KMS-11 (cell line): ENCODE results near the gene PPIL6.
A peak's percentile ranks its signal among the peaks of the same experiment; 100 is the strongest.

Experiments
- H2AFZ ChIP-seq: fragments of 200-600 bp; sonication (generic); 2 replicates; pipeline ENCODE4 v1.6.1; 2016; ENCODE audit warnings: antibody characterized with exemption, mixed run types, low read depth
- H3K27ac ChIP-seq: fragments of 200-600 bp; sonication (generic); 2 replicates; pipeline ENCODE4 v1.6.1; 2016; ENCODE audit warnings: mild to moderate bottlenecking, mixed run types
- H3K27me3 ChIP-seq: fragments of 200-600 bp; sonication (generic); 2 replicates; pipeline ENCODE4 v1.6.1; 2017; ENCODE audit warnings: mild to moderate bottlenecking, low read depth, mixed run types, moderate library complexity; ENCODE audit not compliant: insufficient read depth
- H3K36me3 ChIP-seq: fragments of 200-600 bp; sonication (generic); 2 replicates; pipeline ENCODE4 v1.6.1; 2017; ENCODE audit warnings: mild to moderate bottlenecking, mixed run types; ENCODE audit not compliant: insufficient read depth
- H3K4me1 ChIP-seq: fragments of 200-600 bp; sonication (generic); 2 replicates; pipeline ENCODE4 v1.6.1; 2016; ENCODE audit warnings: mild to moderate bottlenecking, low read depth, mixed run types; ENCODE audit not compliant: poor library complexity, severe bottlenecking
- H3K4me2 ChIP-seq: fragments of 200-600 bp; sonication (generic); 2 replicates; pipeline ENCODE4 v1.7.0; 2016; ENCODE audit warnings: mild to moderate bottlenecking, mixed run types
- H3K4me3 ChIP-seq: fragments of 200-600 bp; sonication (generic); IDR thresholded peaks from 2 replicates; pipeline ENCODE4 v1.6.1; 2017; ENCODE audit warnings: low read depth, low read length, mixed read lengths; ENCODE audit not compliant: insufficient read depth
- H3K79me2 ChIP-seq: fragments of 200-600 bp; sonication (generic); 2 replicates; pipeline ENCODE4 v1.6.1; 2016; ENCODE audit warnings: low read depth, mixed run types; ENCODE audit not compliant: insufficient read depth
- H3K9ac ChIP-seq: fragments of 200-600 bp; sonication (generic); 2 replicates; pipeline ENCODE4 v1.6.1; 2016; ENCODE audit warnings: mild to moderate bottlenecking, mixed run types
- H4K20me1 ChIP-seq: fragments of 200-600 bp; sonication (generic); 2 replicates; pipeline ENCODE4 v1.6.1; 2016; ENCODE audit warnings: mild to moderate bottlenecking, mixed run types; ENCODE audit not compliant: insufficient read depth
- CTCF ChIP-seq: fragments of 200-600 bp; sonication (generic); conservative IDR thresholded peaks from 2 replicates; pipeline ENCODE4 v1.6.1; 2017; ENCODE audit warnings: low read depth, mild to moderate bottlenecking, antibody characterized with exemption, low read length, moderate library complexity, mixed read lengths

Gene PPIL6

DNA sequence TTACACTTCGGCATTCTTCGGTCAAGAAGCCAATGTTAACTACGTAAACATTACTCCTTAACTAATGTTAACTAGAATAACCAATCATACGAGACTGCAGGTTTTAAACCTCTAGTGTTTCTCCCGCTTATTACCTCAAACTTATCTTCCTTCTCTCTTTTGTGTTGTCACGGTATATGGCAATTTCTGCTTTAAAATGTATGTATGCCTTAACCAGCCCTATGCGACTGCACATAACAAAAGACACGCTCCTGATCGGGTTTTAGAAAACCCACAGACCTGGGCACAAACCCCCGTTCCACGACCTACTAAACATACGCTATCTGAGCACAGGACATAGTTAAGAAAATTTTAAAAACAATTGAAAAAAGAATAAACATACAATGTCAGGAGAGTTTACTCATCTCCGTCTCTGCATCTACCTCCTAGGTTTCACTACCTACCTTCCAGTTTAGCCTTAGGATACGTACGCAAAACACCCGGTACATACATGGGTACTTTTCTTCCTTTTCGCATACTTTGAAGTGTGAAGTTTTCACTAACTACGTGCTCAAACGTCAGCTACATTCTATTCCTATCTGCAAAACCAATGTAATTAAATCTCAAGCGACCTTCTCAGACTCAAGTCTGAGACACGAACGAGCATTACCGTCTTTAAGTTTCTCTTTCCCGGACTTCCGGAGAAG lies 59.2 kb downstream of the PPIL6 start:
- Histone ChIP-seq H3K4me2 (peak overlapping the region; percentile 88; the same call in 1 of the 2 replicates), H3K36me3 (peaks cover 3% of the 10 kb centered on the region; the same call in 1 of the 2 replicates), H4K20me1 (peaks cover 9% of the 10 kb centered on the region; the same call in 1 of the 2 replicates), H3K4me3 (no peak overlapping the region), H3K27me3 (no peaks in the 10 kb centered on the region), H3K79me2 (peaks cover 50% of the 10 kb centered on the region), H3K27ac (peak overlapping the region; percentile 92), H3K4me1 (peaks cover 17% of the 10 kb centered on the region), H2AFZ (no peak overlapping the region; the same call in 1 of the 2 replicates), H3K9ac (peak overlapping the region; percentile 90)
- TF ChIP-seq CTCF = no peak

GRCh38 chr6:109379711-109380110 lies 60.7 kb downstream of the PPIL6 start:
- Histone ChIP-seq H4K20me1 (peaks cover 9% of the 10 kb centered on the region; the same call in 1 of the 2 replicates), H3K36me3 (peaks cover 3% of the 10 kb centered on the region; the same call in 1 of the 2 replicates), H3K4me3 (no peak overlapping the region), H3K9ac (peak overlapping the region; percentile 90; the same call in 1 of the 2 replicates), H2AFZ (no peak overlapping the region), H3K27ac (no peak overlapping the region), H3K4me2 (peak overlapping the region; percentile 88), H3K27me3 (no peaks in the 10 kb centered on the region), H3K4me1 (peaks cover 17% of the 10 kb centered on the region), H3K79me2 (peaks cover 50% of the 10 kb centered on the region)
- no peak for TF ChIP-seq CTCF

GRCh38 chr6:109377717-109378116 lies 62.7 kb downstream of the PPIL6 start:
- Histone ChIP-seq H3K9ac (no peak overlapping the region), H3K27me3 (no peaks in the 10 kb centered on the region), H3K4me1 (peaks cover 17% of the 10 kb centered on the region), H2AFZ (no peak overlapping the region), H3K27ac (no peak overlapping the region), H3K4me2 (no peak overlapping the region), H3K36me3 (peaks cover 3% of the 10 kb centered on the region; the same call in 1 of the 2 replicates), H3K79me2 (peaks cover 50% of the 10 kb centered on the region), H4K20me1 (peaks cover 9% of the 10 kb centered on the region; the same call in 1 of the 2 replicates), H3K4me3 (no peak overlapping the region)
- no peak for TF ChIP-seq CTCF

- no peak for TF ChIP-seq CTCF
- Histone ChIP-seq H3K27me3 (no peaks in the 10 kb centered on the region), H3K9ac (no peak overlapping the region), H3K4me2 (no peak overlapping the region), H3K36me3 (peaks cover 3% of the 10 kb centered on the region; the same call in 1 of the 2 replicates), H2AFZ (no peak overlapping the region), H3K79me2 (peaks cover 27% of the 10 kb centered on the region), H3K4me1 (peaks cover 8% of the 10 kb centered on the region), H4K20me1 (peaks cover 1% of the 10 kb centered on the region; the same call in 1 of the 2 replicates), H3K4me3 (no peak overlapping the region), H3K27ac (no peak overlapping the region)
These were observed 66.0 kb downstream of the PPIL6 start for GRCh38 chr6:109374326-109374892.
